Mucosa of descending colon (tissue), 3 donors: Measurements from ENCODE around the gene RBCK1. TPM values are rescaled to one million over a fixed set of nuclear protein-coding genes. Genes with fewer than 3 reads are reported as not detected.

Experiments
- ATAC-seq: fragments of 200-7000 bp; cut with Tn5 transposase; one replicate; pipeline ENCODE4 v1.9.1; 2020; ENCODE audit warnings: mild to moderate bottlenecking, moderate library complexity
- DNase-seq, 3 donors: peaks; one replicate each; pipeline ENCODE4 v3.0.0-alpha.2; 2020
- H3K36me3 ChIP-seq: fragments of 200-600 bp; one replicate; pipeline ENCODE4 v1.8.0; 2021; ENCODE audit warnings: low read depth, mild to moderate bottlenecking
- H3K4me1 ChIP-seq: fragments of 200-600 bp; one replicate; pipeline ENCODE4 v1.8.0; 2021; ENCODE audit warnings: low read depth, mild to moderate bottlenecking
- H3K4me3 ChIP-seq: fragments of 200-600 bp; one replicate; pipeline ENCODE4 v1.8.0; 2021; ENCODE audit warnings: mild to moderate bottlenecking
- H3K9me3 ChIP-seq: fragments of 200-600 bp; one replicate; pipeline ENCODE4 v1.8.0; 2021; ENCODE audit warnings: mild to moderate bottlenecking
- CTCF ChIP-seq: fragments of 200-600 bp; IDR thresholded peaks from one replicate; pipeline ENCODE4 v1.8.0; 2022; ENCODE audit warnings: antibody characterized with exemption, mild to moderate bottlenecking
- intact Hi-C, 2 donors: fragments of 100-400 bp; cut with DNase I in 1 of 2; cut with micrococcal nuclease in 1 of 2; formaldehyde crosslinking; loops; one replicate each; pipeline versions ENCODE4 v1.11.0 to v1.11.1; 2022; cut with DNase I, micrococcal nuclease
- total RNA-seq, 3 donors: library from RNA; stranded (reverse); fragmentation: NEBNext Ultra II Directional in 2 of 3; extraction: Animal tissue kit (Norgen Biotek cat#: 25700) in 2 of 3; gene quantifications; one replicate each; pipeline versions ENCODE4 v1.2.1 to v1.2.4, GENCODE V29; 2021 to 2023
- donor health status: DM: no; HTN: no; CAD: no; lungs with moderate emphysema.
- donor health status: DM: no; HTN: no; CAD: no.
- donor health status: DM: no; HTN: yes; CAD: no.

Gene RBCK1
- total RNA-seq, 3 donors from 2014 or later, result 97.5 to 124 (median 117) TPM

DNA sequence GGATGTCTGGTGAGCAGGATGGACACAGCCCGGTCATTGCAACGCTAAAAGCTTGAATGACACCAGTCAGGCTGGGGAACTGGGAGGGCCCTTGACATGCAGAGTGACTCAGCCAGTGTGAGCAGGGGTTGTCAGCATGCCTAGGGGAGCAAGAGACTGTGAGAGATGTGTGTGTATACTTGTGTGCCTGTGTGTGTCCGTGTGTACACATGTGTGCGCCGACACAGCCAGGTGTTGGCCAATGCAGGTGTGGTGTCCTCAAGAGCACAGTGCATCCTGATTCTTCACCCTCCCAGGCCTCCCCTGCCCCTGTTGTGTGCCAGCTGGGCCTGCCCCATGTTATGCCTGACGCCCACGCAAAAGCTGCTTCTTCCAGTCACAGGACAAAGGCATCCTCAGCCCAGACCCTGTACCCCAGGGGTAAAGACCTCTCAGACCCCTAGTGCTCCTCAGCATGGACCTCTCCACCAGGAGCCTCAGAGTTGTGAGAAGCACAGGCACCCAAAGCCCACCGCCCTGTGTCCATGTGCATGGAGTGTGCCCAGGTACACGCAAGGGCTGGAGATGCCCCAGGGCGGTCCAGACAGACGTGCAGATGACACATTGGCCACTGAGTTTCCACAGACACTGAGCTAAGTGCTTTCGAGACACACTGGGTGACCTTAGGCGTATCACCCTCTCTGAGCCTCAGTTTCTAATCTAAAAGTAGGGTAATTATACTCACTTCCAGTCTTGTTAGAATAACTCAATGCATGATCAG lies 44.6 kb upstream of the RBCK1 start:
- Histone ChIP-seq H3K36me3 (no peaks in the 10 kb centered on the region), H3K4me1 (no peaks in the 10 kb centered on the region), H3K9me3 (no peaks in the 10 kb centered on the region), H3K4me3 (no peak overlapping the region)
- DNase-seq, result no peak
- TF ChIP-seq CTCF, result no peak
- intact Hi-C loops, result no loop called here
- no peak for ATAC-seq

DNA sequence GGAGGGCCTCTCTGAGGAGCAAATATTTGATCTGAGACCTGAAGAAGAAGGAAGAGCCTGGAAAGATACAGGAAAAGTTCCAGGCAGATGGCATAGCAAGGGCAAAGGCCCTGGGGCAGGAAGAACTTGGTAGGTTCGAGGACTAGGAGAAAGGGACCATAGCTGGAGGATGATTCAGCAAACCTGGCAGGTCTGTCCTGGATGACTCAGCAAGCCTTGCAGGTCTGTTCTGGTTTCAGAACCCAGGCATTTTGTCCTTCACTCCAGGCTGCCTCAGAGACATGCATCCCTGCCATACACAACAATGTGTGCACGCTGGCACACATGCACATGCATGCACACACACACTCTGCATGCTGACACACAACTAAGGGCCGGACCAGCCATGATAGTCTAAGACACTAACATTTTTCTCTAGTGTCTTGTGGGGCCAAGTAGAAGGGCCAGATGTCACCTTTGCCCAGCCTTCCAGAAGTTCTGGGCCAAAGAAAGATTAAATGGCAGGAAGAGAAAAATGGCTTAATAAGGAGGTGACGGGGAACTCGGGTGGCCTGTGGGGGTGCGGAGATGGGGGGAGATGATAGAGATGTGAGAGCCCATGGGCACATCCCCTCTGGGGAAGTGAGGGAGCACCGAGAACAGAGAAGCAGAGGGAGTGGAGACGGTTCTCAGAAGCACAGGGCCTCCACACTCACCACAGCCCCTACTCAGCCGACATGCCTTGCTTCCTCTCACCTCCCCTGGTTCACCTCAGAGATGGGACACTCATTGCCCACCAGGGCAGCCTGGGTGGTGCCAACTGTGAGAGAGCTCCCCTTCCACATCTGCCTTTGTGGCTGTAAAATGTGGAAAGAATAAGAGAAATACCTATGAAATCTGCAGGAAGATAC lies 42.9 kb upstream of the RBCK1 start:
- no peak for TF ChIP-seq CTCF
- Histone ChIP-seq H3K4me1 (no peaks in the 10 kb centered on the region), H3K9me3 (no peaks in the 10 kb centered on the region), H3K4me3 (no peak overlapping the region), H3K36me3 (no peaks in the 10 kb centered on the region)
- no peak for DNase-seq
- intact Hi-C loops, result no loop called here
- ATAC-seq, result peak; percentile 13

DNA sequence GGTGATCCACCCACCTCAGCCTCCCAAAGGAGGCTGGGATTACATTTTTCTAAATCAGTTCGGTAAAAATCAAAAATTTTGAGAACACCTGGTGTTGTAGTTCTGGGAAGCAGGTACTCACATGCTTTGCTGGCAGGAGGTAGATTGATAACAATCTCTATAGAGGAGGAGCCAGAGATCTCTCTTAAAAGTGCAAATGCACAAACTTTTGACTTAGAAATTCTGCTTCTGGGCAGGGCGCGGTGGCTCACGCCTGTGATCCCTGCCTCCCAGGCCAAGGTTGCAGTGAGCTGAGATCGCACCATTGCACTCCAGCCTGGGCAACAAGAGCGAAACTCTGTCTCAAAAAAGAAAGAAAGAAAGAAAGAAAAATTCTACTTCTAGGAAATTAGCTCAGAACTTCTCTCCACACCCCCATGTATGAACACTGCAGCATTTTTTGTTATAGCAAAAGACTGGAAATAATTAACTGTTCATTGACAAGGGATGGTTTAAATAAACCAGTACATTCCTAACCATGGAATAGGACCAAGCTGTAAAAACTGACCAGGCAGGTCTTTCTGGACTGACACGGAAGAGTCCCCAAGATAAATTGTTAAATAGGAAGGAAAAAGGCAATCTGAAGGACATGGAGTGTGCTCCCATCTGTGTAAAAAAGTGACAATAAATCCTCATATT lies 41.9 kb upstream of the RBCK1 start:
- ATAC-seq (peak; percentile 7), DNase-seq (no peak)
- intact Hi-C loops, result no loop called here
- H3K4me3 ChIP-seq, result no peak overlapping the region
- no peak for TF ChIP-seq CTCF
- no peaks in the 10 kb centered on the region for H3K9me3 ChIP-seq
- H3K4me1 ChIP-seq, result no peaks in the 10 kb centered on the region
- no peaks in the 10 kb centered on the region for H3K36me3 ChIP-seq

- H3K4me1 ChIP-seq, result no peaks in the 10 kb centered on the region
- H3K36me3 ChIP-seq, result no peaks in the 10 kb centered on the region
- no peak for ATAC-seq
- intact Hi-C loops, result no loop called here
- DNase-seq, result no peak
- H3K9me3 ChIP-seq, result no peaks in the 10 kb centered on the region
- H3K4me3 ChIP-seq, result no peak overlapping the region
- no peak for TF ChIP-seq CTCF
These were observed 41.2 kb upstream of the RBCK1 start for GRCh38 chr20:366719-367485.

DNA sequence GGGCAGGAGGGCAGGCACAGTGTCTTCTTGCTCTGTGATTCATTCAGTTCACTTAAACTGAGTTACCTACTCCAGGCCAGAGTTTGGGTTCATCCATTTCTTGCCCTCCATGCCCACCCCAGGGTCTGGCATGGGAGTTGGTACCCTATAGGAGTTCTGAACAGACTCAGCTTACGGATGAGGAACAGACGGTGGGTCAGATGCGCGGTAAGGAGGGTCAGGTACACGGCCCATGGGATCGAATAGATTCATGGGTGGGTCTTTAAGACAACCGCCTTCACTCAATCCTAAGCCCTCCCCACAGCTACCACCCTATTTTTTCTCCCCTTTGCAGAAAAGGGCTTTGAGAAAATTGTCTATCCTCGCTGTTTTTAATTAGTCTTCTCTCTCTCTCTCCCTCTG lies 40.6 kb upstream of the RBCK1 start:
- ATAC-seq, result no peak
- H3K9me3 ChIP-seq, result no peaks in the 10 kb centered on the region
- H3K4me3 ChIP-seq, result no peak overlapping the region
- H3K4me1 ChIP-seq, result peaks cover 6% of the 10 kb centered on the region
- no peaks in the 10 kb centered on the region for H3K36me3 ChIP-seq
- TF ChIP-seq CTCF, result no peak
- no peak for DNase-seq
- intact Hi-C loops, result no loop called here
